HepG2 (cell line): ENCODE results near the gene PDGFB. TPM values are rescaled to one million over a fixed set of nuclear protein-coding genes. Genes with fewer than 3 reads are reported as not detected.

Source experiments
- BCL6 ChIP-seq: IDR thresholded peaks from 2 replicates; pipeline ENCODE4 v1.6.1; 2016; ENCODE audit warnings: missing genetic modification reagents, missing compliant biosample characterization
- CEBPG ChIP-seq: IDR thresholded peaks from 2 replicates; pipeline ENCODE4 v1.6.1; 2016
- JUNB ChIP-seq: sonication (generic); formaldehyde crosslinking; IDR thresholded peaks from 2 replicates; pipeline ENCODE4 v1.8.0; 2022; ENCODE audit warnings: missing genetic modification reagents, mild to moderate bottlenecking, borderline replicate concordance
- MED8 ChIP-seq: sonication (generic); formaldehyde crosslinking; IDR thresholded peaks from 2 replicates; pipeline ENCODE4 v1.8.1; 2023; ENCODE audit warnings: mild to moderate bottlenecking, missing genetic modification reagents; ENCODE audit not compliant: insufficient replicate concordance
- MEIS1 ChIP-seq: sonication (generic); formaldehyde crosslinking; IDR thresholded peaks from 2 replicates; pipeline ENCODE4 v1.9.0; 2021; ENCODE audit warnings: mild to moderate bottlenecking, missing genetic modification reagents, moderate library complexity, borderline replicate concordance
- MXI1 ChIP-seq: IDR thresholded peaks from 3 replicates; pipeline ENCODE4 v1.6.1; 2012; ENCODE audit warnings: low read depth, low read length, inconsistent platforms, borderline replicate concordance
- NR2F6 ChIP-seq, 2 experiments: IDR thresholded peaks; 2 replicates each; pipeline ENCODE4 v1.6.1; 2016; ENCODE audit warnings: antibody characterized with exemption in 1 of 2, mild to moderate bottlenecking in 1 of 2
- SNAPC2 ChIP-seq: sonication (generic); formaldehyde crosslinking; IDR thresholded peaks from 2 replicates; pipeline ENCODE4 v1.8.1; 2022; ENCODE audit warnings: mild to moderate bottlenecking, missing genetic modification reagents
- SOX5 ChIP-seq: IDR thresholded peaks from 2 replicates; pipeline ENCODE4 v1.6.1; 2016; ENCODE audit warnings: borderline replicate concordance
- SRF ChIP-seq: IDR thresholded peaks from 2 replicates; pipeline ENCODE4 v1.6.1; 2011; ENCODE audit warnings: mild to moderate bottlenecking, low read depth, low read length, moderate library complexity
- SRSF1 ChIP-seq: fragments of 200-400 bp; formaldehyde crosslinking; optimal IDR thresholded peaks from 2 replicates; pipeline ENCODE3; 2017; ENCODE audit warnings: mild to moderate bottlenecking, low read depth, low read length, moderate library complexity
- SRSF4 ChIP-seq: fragments of 200-400 bp; formaldehyde crosslinking; IDR thresholded peaks from one replicate; pipeline ENCODE4 v1.6.1; 2018; ENCODE audit warnings: mild to moderate bottlenecking, low read depth, low read length, moderate library complexity; ENCODE audit not compliant: poor library complexity, severe bottlenecking
- TOE1 ChIP-seq: sonication (generic); formaldehyde crosslinking; IDR thresholded peaks from 2 replicates; pipeline ENCODE4 v1.4.0; 2020; ENCODE audit warnings: mild to moderate bottlenecking, missing genetic modification reagents
- ZBTB1 ChIP-seq: sonication (generic); formaldehyde crosslinking; IDR thresholded peaks from 2 replicates; pipeline ENCODE4 v1.4.0; 2020; ENCODE audit warnings: missing genetic modification reagents, borderline replicate concordance
- ZNF230 ChIP-seq: sonication (generic); formaldehyde crosslinking; IDR thresholded peaks from 2 replicates; pipeline ENCODE4 v1.4.0; 2020; ENCODE audit warnings: mild to moderate bottlenecking, missing genetic modification reagents
- ZNF260 ChIP-seq: sonication (generic); formaldehyde crosslinking; IDR thresholded peaks from 2 replicates; pipeline ENCODE4 v1.4.0; 2020; ENCODE audit warnings: missing genetic modification reagents, low read depth, mild to moderate bottlenecking, borderline replicate concordance
- ZSCAN20 ChIP-seq: sonication (generic); formaldehyde crosslinking; IDR thresholded peaks from 2 replicates; pipeline ENCODE4 v1.4.0; 2020; ENCODE audit warnings: missing genetic modification reagents, mild to moderate bottlenecking, borderline replicate concordance
- polyA plus RNA-seq, 8 experiments: library from polyadenylated mRNA; depleted of rRNA in 3 of 8; stranded (reverse) in 7 of 8; unstranded in 1 of 8; fragments of >200 nt; fragmentation: Illumina TruSeq in 4 of 8; extraction: Trizol in 4 of 8; gene quantifications; 2 replicates each; pipeline versions ENCODE4 v1.2.1 to v1.2.3, GENCODE V29; 2011 to 2016; ENCODE audit warnings: low read depth in 4 of 8, missing spikeins in 1 of 8, mixed read lengths in 1 of 8; ENCODE audit not compliant: insufficient read depth in 1 of 8
- total RNA-seq, 5 experiments: library from RNA; depleted of rRNA; stranded (reverse); fragments of >200 nt; fragmentation: Illumina TruSeq; extraction: Trizol; gene quantifications; 2 replicates each; pipeline ENCODE4 v1.2.3, GENCODE V29; 2016; ENCODE audit warnings: low read depth in 1 of 5
- TF ChIP-seq, protein P1 (sequence below): sonication (generic); formaldehyde crosslinking; conservative IDR thresholded peaks from 2 replicates; pipeline ENCODE4 v1.8.0; 2022; ENCODE audit warnings: low read depth, missing genetic modification reagents
- TF ChIP-seq, protein P2 (sequence below): sonication (generic); formaldehyde crosslinking; IDR thresholded peaks from 2 replicates; pipeline ENCODE4 v1.5.0; 2020; ENCODE audit warnings: mild to moderate bottlenecking, low read depth, missing genetic modification reagents, borderline replicate concordance
- TF ChIP-seq, protein P3 (sequence below): sonication (generic); formaldehyde crosslinking; IDR thresholded peaks from 2 replicates; pipeline ENCODE4 v1.4.0; 2020; ENCODE audit warnings: mild to moderate bottlenecking, missing genetic modification reagents
- TF ChIP-seq, protein P4 (sequence below): sonication (generic); formaldehyde crosslinking; IDR thresholded peaks from 2 replicates; pipeline ENCODE4 v1.5.0; 2020; ENCODE audit warnings: missing genetic modification reagents
- TF ChIP-seq, protein P5 (sequence below): conservative IDR thresholded peaks from 2 replicates; pipeline ENCODE4 v1.6.1; 2018; ENCODE audit warnings: missing genetic modification reagents

Gene PDGFB
- total and polyA plus RNA-seq, 2 of the 13 experiments (the other 11 are each of a cell fraction or from before 2014, with no cell fraction given) = 1.4 to 10.1 TPM

DNA sequence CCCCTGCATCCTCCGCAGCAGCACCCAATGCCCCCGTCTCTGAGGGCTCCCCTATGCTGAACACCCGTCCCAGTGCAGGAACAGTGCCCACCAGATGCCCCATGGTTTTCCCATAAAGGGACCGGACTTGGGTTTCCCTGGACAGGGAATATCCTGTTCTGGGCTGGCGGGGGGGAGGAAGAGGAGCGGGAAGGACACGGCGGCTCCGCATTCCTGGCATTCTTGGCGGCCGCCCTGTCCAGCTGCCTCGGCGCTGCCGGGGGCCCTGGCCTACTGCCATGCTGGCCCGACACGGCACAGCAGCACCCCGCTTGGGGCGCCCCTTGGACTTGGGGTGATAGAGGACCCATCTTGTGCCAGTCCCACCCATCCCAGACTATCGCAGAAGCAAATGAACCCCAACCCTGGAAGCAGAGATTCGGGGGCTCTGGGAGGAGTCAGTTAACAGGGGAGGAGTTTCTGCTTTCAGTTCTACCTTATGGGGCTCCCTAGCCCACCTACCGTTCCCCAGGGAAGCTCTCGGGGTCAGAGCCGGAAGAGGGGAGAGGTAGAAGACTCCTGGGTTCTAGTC, 68.6 kb downstream of the PDGFB start (continued):
- TF ChIP-seq, protein P1, sequence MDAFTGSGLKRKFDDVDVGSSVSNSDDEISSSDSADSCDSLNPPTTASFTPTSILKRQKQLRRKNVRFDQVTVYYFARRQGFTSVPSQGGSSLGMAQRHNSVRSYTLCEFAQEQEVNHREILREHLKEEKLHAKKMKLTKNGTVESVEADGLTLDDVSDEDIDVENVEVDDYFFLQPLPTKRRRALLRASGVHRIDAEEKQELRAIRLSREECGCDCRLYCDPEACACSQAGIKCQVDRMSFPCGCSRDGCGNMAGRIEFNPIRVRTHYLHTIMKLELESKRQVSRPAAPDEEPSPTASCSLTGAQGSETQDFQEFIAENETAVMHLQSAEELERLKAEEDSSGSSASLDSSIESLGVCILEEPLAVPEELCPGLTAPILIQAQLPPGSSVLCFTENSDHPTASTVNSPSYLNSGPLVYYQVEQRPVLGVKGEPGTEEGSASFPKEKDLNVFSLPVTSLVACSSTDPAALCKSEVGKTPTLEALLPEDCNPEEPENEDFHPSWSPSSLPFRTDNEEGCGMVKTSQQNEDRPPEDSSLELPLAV (CRISPR knock-in tag) = no peak
- TF ChIP-seq TOE1 = no peak
- TF ChIP-seq NR2F6 (IDR thresholded peaks at IDR 0.05) = no peak; the same call in 1 of the 2 replicates
- peak; percentile 76 for TF ChIP-seq NR2F6 (CRISPR knock-in tag; IDR thresholded peaks at IDR 0.05)
- TF ChIP-seq SRSF4 = no peak
- no peak for TF ChIP-seq ZNF260 (CRISPR knock-in tag)
- no peak for TF ChIP-seq SRF
- TF ChIP-seq SOX5 = peak; percentile 69; the same call in 1 of the 2 replicates
- no peak for TF ChIP-seq ZBTB1 (CRISPR knock-in tag)
- TF ChIP-seq ZNF230 (CRISPR knock-in tag) = no peak
- 0 out of 2 replicates have a peak, but pooled peaks have one; percentile 11 for TF ChIP-seq CEBPG
- TF ChIP-seq BCL6 (CRISPR knock-in tag) = peak; percentile 87
- TF ChIP-seq JUNB (CRISPR knock-in tag) = no peak; the same call in 1 of the 2 replicates
- no peak for TF ChIP-seq MEIS1 (CRISPR knock-in tag)
- TF ChIP-seq, protein P2, sequence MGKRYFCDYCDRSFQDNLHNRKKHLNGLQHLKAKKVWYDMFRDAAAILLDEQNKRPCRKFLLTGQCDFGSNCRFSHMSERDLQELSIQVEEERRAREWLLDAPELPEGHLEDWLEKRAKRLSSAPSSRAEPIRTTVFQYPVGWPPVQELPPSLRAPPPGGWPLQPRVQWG (CRISPR knock-in tag) = no peak
- TF ChIP-seq, protein P3, sequence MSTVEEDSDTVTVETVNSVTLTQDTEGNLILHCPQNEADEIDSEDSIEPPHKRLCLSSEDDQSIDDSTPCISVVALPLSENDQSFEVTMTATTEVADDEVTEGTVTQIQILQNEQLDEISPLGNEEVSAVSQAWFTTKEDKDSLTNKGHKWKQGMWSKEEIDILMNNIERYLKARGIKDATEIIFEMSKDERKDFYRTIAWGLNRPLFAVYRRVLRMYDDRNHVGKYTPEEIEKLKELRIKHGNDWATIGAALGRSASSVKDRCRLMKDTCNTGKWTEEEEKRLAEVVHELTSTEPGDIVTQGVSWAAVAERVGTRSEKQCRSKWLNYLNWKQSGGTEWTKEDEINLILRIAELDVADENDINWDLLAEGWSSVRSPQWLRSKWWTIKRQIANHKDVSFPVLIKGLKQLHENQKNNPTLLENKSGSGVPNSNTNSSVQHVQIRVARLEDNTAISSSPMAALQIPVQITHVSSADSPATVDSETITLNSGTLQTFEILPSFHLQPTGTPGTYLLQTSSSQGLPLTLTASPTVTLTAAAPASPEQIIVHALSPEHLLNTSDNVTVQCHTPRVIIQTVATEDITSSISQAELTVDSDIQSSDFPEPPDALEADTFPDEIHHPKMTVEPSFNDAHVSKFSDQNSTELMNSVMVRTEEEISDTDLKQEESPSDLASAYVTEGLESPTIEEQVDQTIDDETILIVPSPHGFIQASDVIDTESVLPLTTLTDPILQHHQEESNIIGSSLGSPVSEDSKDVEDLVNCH = no peak
- TF ChIP-seq, protein P4, sequence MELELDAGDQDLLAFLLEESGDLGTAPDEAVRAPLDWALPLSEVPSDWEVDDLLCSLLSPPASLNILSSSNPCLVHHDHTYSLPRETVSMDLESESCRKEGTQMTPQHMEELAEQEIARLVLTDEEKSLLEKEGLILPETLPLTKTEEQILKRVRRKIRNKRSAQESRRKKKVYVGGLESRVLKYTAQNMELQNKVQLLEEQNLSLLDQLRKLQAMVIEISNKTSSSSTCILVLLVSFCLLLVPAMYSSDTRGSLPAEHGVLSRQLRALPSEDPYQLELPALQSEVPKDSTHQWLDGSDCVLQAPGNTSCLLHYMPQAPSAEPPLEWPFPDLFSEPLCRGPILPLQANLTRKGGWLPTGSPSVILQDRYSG (CRISPR knock-in tag) = no peak
- no peak; the same call in 2 of the 3 replicates for TF ChIP-seq MXI1
- TF ChIP-seq MED8 (CRISPR knock-in tag) = no peak
- no peak for TF ChIP-seq ZSCAN20 (CRISPR knock-in tag)
- TF ChIP-seq, protein P5, sequence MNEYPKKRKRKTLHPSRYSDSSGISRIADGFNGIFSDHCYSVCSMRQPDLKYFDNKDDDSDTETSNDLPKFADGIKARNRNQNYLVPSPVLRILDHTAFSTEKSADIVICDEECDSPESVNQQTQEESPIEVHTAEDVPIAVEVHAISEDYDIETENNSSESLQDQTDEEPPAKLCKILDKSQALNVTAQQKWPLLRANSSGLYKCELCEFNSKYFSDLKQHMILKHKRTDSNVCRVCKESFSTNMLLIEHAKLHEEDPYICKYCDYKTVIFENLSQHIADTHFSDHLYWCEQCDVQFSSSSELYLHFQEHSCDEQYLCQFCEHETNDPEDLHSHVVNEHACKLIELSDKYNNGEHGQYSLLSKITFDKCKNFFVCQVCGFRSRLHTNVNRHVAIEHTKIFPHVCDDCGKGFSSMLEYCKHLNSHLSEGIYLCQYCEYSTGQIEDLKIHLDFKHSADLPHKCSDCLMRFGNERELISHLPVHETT = 0 out of 2 replicates have a peak, but pooled peaks have one; percentile 52
- TF ChIP-seq SNAPC2 (CRISPR knock-in tag) = no peak; the same call in 1 of the 2 replicates
- no peak for TF ChIP-seq SRSF1
